KBM-7 (cell line): ENCODE measurements around the gene HNRNPA0.
"Not testable (repeated sequence)": the region's sequence is repeated elsewhere in the genome, so short reads cannot be mapped to it uniquely, and the experiment has no call there.

ENCODE experiments used
- DNase-seq: peaks from one replicate; pipeline ENCODE4 v3.0.0-alpha.2; 2015
- in situ Hi-C: fragments of 300-500 bp; cut with MboI; formaldehyde crosslinking; loops from 2 replicates; pipeline ENCODE4 v1.14.3; 2020; ENCODE audit warnings: low sequenced_read_pairs, low pct_unique_long_range_greater_than_20kb, mixed read lengths

Gene HNRNPA0

DNA sequence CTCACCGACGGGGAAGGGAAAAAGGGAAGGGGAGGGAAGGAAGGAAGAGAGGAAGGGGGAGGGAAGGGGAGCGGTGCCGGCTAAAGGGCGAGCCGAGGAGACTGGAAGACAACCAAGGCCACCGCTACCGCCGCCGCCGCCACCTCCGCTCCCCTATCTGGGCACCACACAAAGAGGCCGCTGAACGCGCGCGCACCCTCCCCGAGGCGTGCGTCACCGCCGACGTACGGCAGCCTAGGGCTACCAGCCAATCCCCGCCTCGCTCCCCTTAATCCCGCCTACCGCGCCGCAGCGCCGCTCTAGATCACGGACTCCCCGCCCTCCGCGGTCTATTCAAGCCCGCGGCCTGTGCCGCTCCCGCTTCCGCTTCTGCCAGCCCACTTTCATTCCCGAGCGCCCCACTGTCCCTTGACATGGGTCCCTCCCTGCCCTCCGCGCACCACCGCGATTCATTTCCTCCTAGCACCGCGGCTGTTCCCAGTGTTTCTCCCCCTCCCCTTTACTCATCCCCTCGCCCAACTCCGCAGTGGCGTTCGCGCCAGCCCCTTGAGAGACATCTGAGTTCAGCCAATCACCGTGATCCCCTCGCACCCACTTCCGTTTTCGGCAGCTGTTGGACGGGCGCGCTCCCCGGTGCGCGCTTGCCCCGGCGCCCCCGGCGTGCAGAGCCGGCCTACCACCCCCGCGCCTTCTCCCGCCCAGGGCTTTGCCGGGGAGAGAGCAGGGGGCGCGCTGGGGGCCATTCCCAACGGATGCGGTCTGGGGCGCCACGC lies at the start of gene HNRNPA0:
TSS of gene HNRNPA0 (minus strand) at position 176 of the 773 bp plus-strand sequence. CDS start 297 bp downstream, outside the sequence.
- DNase-seq: peak; percentile 96
- in situ Hi-C loops: no loop called here

DNA sequence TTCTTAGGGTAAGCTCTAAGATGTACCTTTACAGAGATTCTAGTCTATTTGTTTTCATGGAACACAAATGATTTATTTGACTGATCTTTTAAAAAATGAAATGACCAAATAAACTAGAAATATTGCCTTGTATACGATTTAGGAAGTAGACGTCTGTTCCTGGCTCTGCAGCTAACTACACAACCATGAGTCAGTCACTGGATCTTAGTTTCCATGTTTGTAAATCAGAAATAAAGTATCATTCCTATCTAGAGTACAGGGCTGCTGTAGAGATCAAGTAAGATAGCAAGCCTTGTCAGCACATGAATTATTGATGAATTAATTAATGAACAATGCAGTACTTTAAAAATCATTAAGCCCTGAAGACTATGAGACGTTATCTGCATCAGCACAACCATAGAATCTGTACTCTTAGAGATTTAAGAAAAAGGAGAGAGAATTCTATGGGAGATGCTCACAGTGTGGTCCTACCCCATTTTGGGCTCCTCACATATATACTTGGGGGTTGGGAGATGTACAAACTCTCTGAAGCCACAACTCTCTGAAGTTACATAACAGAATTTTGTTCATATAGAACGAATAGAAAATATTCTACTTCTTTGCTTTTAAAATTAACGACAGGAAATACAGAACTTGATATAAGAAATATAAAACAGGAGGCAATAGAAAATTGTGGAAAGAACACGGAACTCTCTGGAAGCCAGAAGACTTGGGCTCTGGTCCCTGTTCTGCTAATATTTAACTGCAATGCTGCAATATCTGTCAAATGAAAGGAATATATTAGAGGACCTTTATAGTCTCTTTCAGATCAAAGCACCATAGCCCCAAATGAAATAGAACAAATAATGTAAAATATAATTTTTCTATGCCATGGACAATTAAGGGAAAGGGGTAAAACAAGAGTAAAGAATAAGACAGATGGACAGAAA lies 48.4 kb upstream of the HNRNPA0 start:
- in situ Hi-C loops: no loop called here
- DNase-seq: no peak

DNA sequence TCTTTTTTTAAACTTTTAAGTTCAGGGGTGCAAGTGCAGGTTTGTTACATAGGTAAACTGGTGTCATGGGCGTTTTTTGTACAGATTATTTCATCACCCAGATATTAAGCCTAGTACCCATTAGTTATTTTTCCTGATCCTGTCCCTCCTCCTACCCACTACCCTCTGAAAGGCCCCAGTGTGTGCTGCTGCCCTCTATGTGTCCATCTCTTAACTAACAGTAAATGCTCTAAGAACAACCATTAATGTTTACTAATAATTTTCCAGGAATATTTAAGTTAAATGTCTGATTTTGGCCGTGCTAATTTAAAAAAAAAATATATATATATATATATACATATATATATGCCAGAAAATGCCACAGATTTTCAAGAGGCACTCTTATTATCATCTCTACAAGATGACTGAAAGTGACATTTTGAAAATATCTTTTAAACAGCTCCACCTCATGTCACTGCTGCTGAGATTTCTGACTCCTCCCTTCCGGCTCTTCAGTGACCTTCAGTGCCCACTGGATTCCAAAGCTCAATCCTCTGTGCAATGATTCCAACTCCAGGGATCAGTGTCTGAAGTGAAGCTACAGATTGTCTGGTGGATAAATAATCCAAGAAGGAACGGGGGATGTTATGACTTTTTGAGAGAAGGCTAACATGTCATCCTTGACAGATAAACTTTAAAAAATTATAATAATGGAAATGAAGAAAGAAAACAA lies 46.7 kb upstream of the HNRNPA0 start:
- DNase-seq: no peak
- in situ Hi-C loops: no loop called here

GRCh38 chr5:137796279-137796678 lies 42.1 kb upstream of the HNRNPA0 start:
- DNase-seq: no peak
- in situ Hi-C loops: no loop called here

GRCh38 chr5:137794863-137795262 lies 40.7 kb upstream of the HNRNPA0 start:
- in situ Hi-C loops: no loop called here

GRCh38 chr5:137792303-137792702 lies 38.1 kb upstream of the HNRNPA0 start:
- in situ Hi-C loops: no loop called here
- DNase-seq: no peak

More at GRCh38 chr5:137794863-137795262, 40.7 kb upstream of the HNRNPA0 start:
- no peak for DNase-seq

- in situ Hi-C loops: no loop called here
- no peak for DNase-seq
These were observed 37.6 kb upstream of the HNRNPA0 start for GRCh38 chr5:137791799-137792198.

DNA sequence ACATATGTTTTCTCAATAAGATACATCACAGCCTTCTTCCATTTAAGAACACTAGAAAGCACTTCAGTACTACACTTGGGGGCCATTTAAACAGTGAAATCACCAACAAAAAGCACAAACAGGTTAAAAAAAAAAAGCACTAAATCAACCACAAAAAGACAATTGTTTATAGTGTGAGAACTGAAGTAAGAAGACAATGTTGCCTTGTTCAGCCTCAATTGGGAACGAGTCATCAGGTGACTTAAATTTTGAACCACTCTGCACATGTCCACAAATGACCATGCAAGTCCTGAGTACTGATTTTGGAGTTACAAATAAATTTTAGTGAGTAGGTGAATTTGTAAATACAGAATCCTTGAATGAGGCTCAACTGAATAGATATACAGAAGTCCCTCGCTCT lies 37.2 kb upstream of the HNRNPA0 start:
- DNase-seq: no peak
- in situ Hi-C loops: no loop called here

DNA sequence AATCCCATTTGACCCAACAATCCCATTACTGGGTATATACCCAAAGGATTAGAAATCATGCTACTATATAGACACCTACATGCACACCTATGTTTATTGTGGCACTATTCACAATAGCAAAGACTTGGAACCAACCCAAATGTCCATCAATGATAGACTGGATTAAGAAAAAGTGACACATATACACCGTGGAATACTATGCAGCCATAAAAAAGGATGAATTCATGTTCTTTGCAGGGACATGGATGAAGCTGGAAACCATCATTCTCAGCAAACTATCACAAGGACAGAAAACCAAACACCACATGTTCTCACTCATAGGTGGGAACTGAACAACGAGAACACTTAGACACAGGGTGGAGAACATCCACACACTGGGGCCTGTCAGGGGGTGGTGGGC lies 34.4 kb upstream of the HNRNPA0 start:
- DNase-seq, in situ Hi-C loops: not testable (repeated sequence)

DNA sequence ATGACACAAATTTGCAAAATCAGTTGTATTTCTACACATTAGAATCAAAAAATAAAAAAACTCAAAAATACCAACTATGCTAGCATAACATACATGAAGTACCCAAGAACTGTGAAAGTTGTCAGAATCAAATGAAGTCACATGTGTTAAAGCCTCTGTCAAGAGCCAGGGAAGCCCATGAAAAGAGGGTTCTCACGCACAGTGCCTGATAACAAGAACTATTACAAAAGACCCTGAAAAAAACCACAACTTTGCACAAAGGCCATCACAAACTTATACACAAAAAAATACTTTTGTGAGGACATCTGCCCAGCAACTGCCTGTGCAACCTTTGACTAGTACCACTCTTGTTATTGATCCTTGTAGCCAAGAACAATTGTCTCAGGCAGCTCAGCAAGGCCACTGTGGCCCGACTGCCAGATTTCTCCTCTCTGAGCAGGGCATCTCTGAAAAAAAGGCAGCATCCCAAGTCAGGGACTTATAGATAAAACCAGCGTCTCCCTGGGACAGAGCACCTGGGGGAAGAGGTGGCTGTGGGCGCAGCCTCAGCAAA lies 28.9 kb upstream of the HNRNPA0 start:
- no peak for DNase-seq
- in situ Hi-C loops: no loop called here

DNA sequence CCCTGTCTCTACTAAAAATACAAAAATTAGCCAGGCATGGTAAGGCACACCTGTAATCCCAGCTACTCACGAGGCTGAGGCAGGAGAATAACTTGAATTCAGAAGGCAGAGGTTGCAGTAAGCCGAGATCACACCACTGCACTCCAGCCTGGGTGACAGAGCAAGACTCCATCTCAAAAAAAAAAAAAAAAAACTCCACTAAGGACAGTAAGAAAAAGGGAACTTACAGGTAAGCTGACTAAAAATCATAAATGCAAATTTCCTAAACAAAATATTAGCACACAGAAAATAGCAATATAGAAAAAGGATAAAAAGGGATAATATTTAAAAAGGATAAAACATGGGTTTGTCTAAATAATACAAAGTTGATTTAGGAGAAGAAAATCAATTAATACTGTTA lies 27.9 kb upstream of the HNRNPA0 start:
- in situ Hi-C loops: no loop called here
- no peak for DNase-seq

GRCh38 chr5:137778772-137779564 lies 24.8 kb upstream of the HNRNPA0 start:
- DNase-seq: peak; percentile 33
- in situ Hi-C loops: no loop called here

GRCh38 chr5:137767937-137768336 lies 13.8 kb upstream of the HNRNPA0 start:
- in situ Hi-C loops, DNase-seq: not testable (repeated sequence)

DNA sequence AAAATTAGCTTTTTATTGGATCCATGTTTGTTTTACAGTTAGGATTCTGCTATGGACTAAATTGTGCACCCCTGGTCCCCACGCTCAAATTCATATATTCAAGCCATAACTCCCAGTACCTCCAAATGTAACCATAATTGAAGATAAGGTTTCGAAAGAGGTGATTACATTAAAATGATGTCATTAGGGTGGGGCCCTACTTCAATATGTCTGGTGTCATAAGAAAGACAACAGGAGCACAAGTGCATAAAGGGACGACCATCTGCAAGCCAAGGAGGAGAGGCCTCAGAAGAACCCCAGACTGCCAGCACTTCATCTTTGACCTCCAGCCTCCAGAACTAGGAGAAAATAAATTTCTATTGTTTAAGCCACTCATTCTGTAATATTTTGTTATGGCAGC lies 7.4 kb upstream of the HNRNPA0 start:
- DNase-seq: no peak
- in situ Hi-C loops: no loop called here

GRCh38 chr5:137760719-137761516 lies 6.8 kb upstream of the HNRNPA0 start:
- no peak for DNase-seq
- in situ Hi-C loops: no loop called here

- in situ Hi-C loops: no loop called here
- DNase-seq: no peak
These were observed 6.1 kb upstream of the HNRNPA0 start for GRCh38 chr5:137760294-137760693.

GRCh38 chr5:137758715-137759306 lies 4.6 kb upstream of the HNRNPA0 start:
- no peak for DNase-seq
- in situ Hi-C loops: no loop called here
